SH-SY5Y (cell line): ENCODE data around the gene RPS6KA2.

Source experiments
- GATA2 ChIP-seq: IDR thresholded peaks from 2 replicates; pipeline ENCODE4 v1.6.1; 2011; ENCODE audit warnings: mild to moderate bottlenecking, low read depth, low read length
- GATA3 ChIP-seq: IDR thresholded peaks from 2 replicates; pipeline ENCODE4 v1.6.1; 2011; ENCODE audit warnings: low read depth, mild to moderate bottlenecking, low read length, moderate library complexity

DNA sequence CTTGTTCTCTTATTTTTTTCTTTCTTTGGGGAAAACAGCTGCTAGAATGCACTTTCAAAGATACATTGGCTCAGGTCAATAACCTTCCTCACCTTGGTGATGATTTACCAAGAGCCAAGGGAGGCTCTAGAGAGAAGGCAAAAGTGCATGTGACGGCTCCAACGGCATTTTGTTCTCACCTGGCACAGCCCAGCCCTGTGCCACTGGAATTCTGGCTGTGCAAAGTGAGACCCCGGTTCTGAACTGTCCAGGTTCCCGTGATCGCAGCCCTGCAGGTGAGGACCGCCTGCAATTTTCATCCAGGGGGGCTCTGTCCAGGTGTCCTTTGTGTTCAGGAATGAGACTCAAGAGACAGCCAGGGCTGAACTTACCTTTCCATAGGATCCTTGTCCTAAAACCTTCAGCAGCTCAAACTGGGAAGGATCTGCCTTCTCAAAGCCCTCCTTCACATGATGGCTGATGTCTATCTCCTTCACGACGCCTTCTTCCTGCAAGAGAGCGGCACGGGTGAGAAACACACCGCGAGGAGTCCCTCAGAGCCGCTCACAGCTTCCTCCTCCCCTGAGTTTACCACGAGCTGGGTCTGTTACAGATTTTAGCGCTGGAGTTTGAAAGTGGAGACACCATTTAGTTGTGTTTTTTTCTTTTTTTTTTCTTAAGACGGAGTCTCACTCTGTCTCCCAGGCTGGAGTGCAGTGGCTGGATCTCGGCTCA lies 88.6 kb downstream of the RPS6KA2 start:
- TF ChIP-seq GATA2 = no peak
- no peak for TF ChIP-seq GATA3
